H9 (cell line): ENCODE data around the gene SMPD4. TPM values are rescaled to one million over a fixed set of nuclear protein-coding genes. Genes with fewer than 3 reads are reported as not detected.
"Not testable (repeated sequence)": the region's sequence is repeated elsewhere in the genome, so short reads cannot be mapped to it uniquely, and the experiment has no call there.

Source experiments
- DNase-seq: peaks from one replicate; pipeline ENCODE4 v3.0.0-alpha.2; 2017
- H2AFZ ChIP-seq: one replicate; pipeline ENCODE4 v1.6.1; 2013; ENCODE audit warnings: mild to moderate bottlenecking, low read length, control low read depth, moderate library complexity
- H2AK5ac ChIP-seq: 2 replicates; pipeline ENCODE4 v1.6.1; 2013; ENCODE audit warnings: low read length, control low read depth, mixed read lengths; ENCODE audit not compliant: insufficient read length
- H2BK120ac ChIP-seq: one replicate; pipeline ENCODE4 v1.6.1; 2013; ENCODE audit warnings: low read depth, mild to moderate bottlenecking, low read length, control low read depth, inconsistent platforms; ENCODE audit not compliant: poor library complexity, severe bottlenecking
- H2BK12ac ChIP-seq: 2 replicates; pipeline ENCODE4 v1.6.1; 2013; ENCODE audit warnings: low read length, control low read depth, mixed read lengths, low read depth; ENCODE audit not compliant: insufficient read length
- H2BK15ac ChIP-seq: 2 replicates; pipeline ENCODE4 v1.6.1; 2013; ENCODE audit warnings: low read depth, low read length, control low read depth
- H2BK20ac ChIP-seq: one replicate; pipeline ENCODE4 v1.6.1; 2013; ENCODE audit warnings: low read depth, mild to moderate bottlenecking, low read length, control low read depth, inconsistent platforms; ENCODE audit not compliant: poor library complexity, severe bottlenecking
- H2BK5ac ChIP-seq: 2 replicates; pipeline ENCODE4 v1.6.1; 2013; ENCODE audit warnings: low read length, control low read depth, mixed read lengths; ENCODE audit not compliant: insufficient read length
- H3K14ac ChIP-seq: 2 replicates; pipeline ENCODE4 v1.6.1; 2013; ENCODE audit warnings: low read length, control low read depth; ENCODE audit not compliant: insufficient read depth
- H3K18ac ChIP-seq: 2 replicates; pipeline ENCODE4 v1.6.1; 2013; ENCODE audit warnings: low read depth, mild to moderate bottlenecking, mixed read lengths, low read length, control low read depth; ENCODE audit not compliant: insufficient read length
- H3K23ac ChIP-seq: 2 replicates; pipeline ENCODE4 v1.6.1; 2013; ENCODE audit warnings: low read length, control low read depth, mixed read lengths, low read depth; ENCODE audit not compliant: insufficient read length
- H3K23me2 ChIP-seq: 2 replicates; pipeline ENCODE4 v1.6.1; 2013; ENCODE audit warnings: low read depth, mild to moderate bottlenecking, mixed read lengths, low read length, control low read depth; ENCODE audit not compliant: insufficient read length, poor library complexity, severe bottlenecking
- H3K27ac ChIP-seq: 2 replicates; pipeline ENCODE4 v1.5.1; 2013; ENCODE audit warnings: low read length, control low read depth, mixed read lengths, low read depth; ENCODE audit not compliant: insufficient read length
- H3K27me3 ChIP-seq: 2 replicates; pipeline ENCODE4 v1.6.1; 2013; ENCODE audit warnings: low read length, control low read depth, inconsistent platforms; ENCODE audit not compliant: insufficient read depth
- H3K4ac ChIP-seq: 2 replicates; pipeline ENCODE4 v1.6.1; 2013; ENCODE audit warnings: low read depth, mild to moderate bottlenecking, control low read depth, inconsistent platforms, low read length, moderate library complexity
- H3K4me1 ChIP-seq: 2 replicates; pipeline ENCODE4 v1.6.1; 2013; ENCODE audit warnings: low read length, control low read depth, inconsistent platforms; ENCODE audit not compliant: insufficient read depth
- H3K4me2 ChIP-seq: 2 replicates; pipeline ENCODE4 v1.6.1; 2013; ENCODE audit warnings: low read length, control low read depth, mixed read lengths; ENCODE audit not compliant: insufficient read length, insufficient read depth
- H3K56ac ChIP-seq: 2 replicates; pipeline ENCODE4 v1.6.1; 2013; ENCODE audit warnings: low read depth, mild to moderate bottlenecking, mixed read lengths, low read length, control low read depth; ENCODE audit not compliant: insufficient read length
- H3K79me1 ChIP-seq: 2 replicates; pipeline ENCODE4 v1.6.1; 2013; ENCODE audit warnings: low read depth, mild to moderate bottlenecking, moderate library complexity, low read length, control low read depth, inconsistent platforms; ENCODE audit not compliant: insufficient read depth, poor library complexity, severe bottlenecking
- H3K79me2 ChIP-seq: 2 replicates; pipeline ENCODE4 v1.6.1; 2013; ENCODE audit warnings: low read length, control low read depth, inconsistent platforms; ENCODE audit not compliant: insufficient read depth
- H3K9ac ChIP-seq: 2 replicates; pipeline ENCODE4 v1.6.1; 2013; ENCODE audit warnings: low read length, control low read depth, mixed read lengths; ENCODE audit not compliant: insufficient read length; ENCODE audit errors: extremely low read depth
- H3K9me3 ChIP-seq: one replicate; pipeline ENCODE4 v1.6.1; 2013; ENCODE audit warnings: low read depth, low read length, inconsistent platforms; ENCODE audit not compliant: control insufficient read depth
- H3T11ph ChIP-seq: one replicate; pipeline ENCODE4 v1.6.1; 2013; ENCODE audit warnings: mild to moderate bottlenecking, low read length, control low read depth, inconsistent platforms
- H4K20me1 ChIP-seq: one replicate; pipeline ENCODE4 v1.6.1; 2013; ENCODE audit not compliant: control insufficient read depth, insufficient read length, insufficient read depth
- H4K5ac ChIP-seq: 2 replicates; pipeline ENCODE4 v1.6.1; 2013; ENCODE audit warnings: low read depth, mild to moderate bottlenecking, mixed read lengths, low read length, control low read depth; ENCODE audit not compliant: insufficient read length
- H4K8ac ChIP-seq: replicated peaks from 2 replicates; pipeline ENCODE4 v1.6.1; 2013; ENCODE audit warnings: low read length, control low read depth, mixed read lengths, low read depth; ENCODE audit not compliant: insufficient read length
- H4K91ac ChIP-seq: 2 replicates; pipeline ENCODE4 v1.6.1; 2013; ENCODE audit warnings: low read depth, mild to moderate bottlenecking, moderate library complexity, mixed read lengths, low read length, control low read depth; ENCODE audit not compliant: insufficient read length
- H3K27ac Mint-ChIP-seq, 3 experiments: 2 replicates in 2 of 3; 3 replicates in 1 of 3; pipeline ENCODE4 v1.8.0; 2020 to 2021; ENCODE audit warnings: mixed read lengths in 3 of 3, mild to moderate bottlenecking in 1 of 3, moderate library complexity in 1 of 3
- H3K27me3 Mint-ChIP-seq: 2 replicates; pipeline ENCODE4 v1.8.0; 2021; ENCODE audit warnings: low read depth, mild to moderate bottlenecking, moderate library complexity, mixed read lengths
- H3K36me3 Mint-ChIP-seq, 3 experiments: 2 replicates in 2 of 3; 3 replicates in 1 of 3; pipeline ENCODE4 v1.8.0; 2020 to 2021; ENCODE audit warnings: low read depth in 3 of 3, mixed read lengths in 3 of 3; ENCODE audit not compliant: insufficient read depth in 1 of 3
- H3K4me1 Mint-ChIP-seq, 2 experiments: 2 replicates each; pipeline ENCODE4 v1.8.0; 2020; ENCODE audit warnings: mixed read lengths in 2 of 2
- H3K4me3 Mint-ChIP-seq, 2 experiments: 2 replicates in 1 of 2; 3 replicates in 1 of 2; pipeline ENCODE4 v1.8.0; 2020 to 2021; ENCODE audit warnings: mild to moderate bottlenecking in 2 of 2, mixed read lengths in 2 of 2, moderate library complexity in 1 of 2
- H3K9me3 Mint-ChIP-seq, 2 experiments: 2 replicates in 1 of 2; 3 replicates in 1 of 2; pipeline ENCODE4 v1.8.0; 2020; ENCODE audit warnings: mild to moderate bottlenecking in 2 of 2, mixed read lengths in 2 of 2, moderate library complexity in 1 of 2
- WGBS: extraction: QIAGEN DNeasy Blood & Tissue Kit; methylation state at CpG from one replicate; pipeline ENCODE4 v1.1.7; 2013; ENCODE audit warnings: missing lambda C conversion rate, low lambda C conversion rate, mixed read lengths; ENCODE audit not compliant: insufficient read length; ENCODE audit errors: extremely low coverage; 5-methylcytosine and 5-hydroxymethylcytosine counted together
- total RNA-seq: library from RNA; stranded (reverse); gene quantifications from 2 replicates; pipeline ENCODE4 v1.2.1, GENCODE V29; 2021

SMPD4 gene
- total RNA-seq, 1 experiment from 2014 or later, result 105 TPM

- H3K4me2 ChIP-seq, H3K9me3 ChIP-seq, H3K23me2 ChIP-seq, H4K91ac ChIP-seq, H4K5ac ChIP-seq, H3K27me3 Mint-ChIP-seq, H3K9ac ChIP-seq, H3K9me3 Mint-ChIP-seq, H3K79me1 ChIP-seq, H2BK12ac ChIP-seq, H2BK20ac ChIP-seq, H2AFZ ChIP-seq, H4K8ac ChIP-seq, H3K23ac ChIP-seq, H3K4me1 Mint-ChIP-seq, H3K14ac ChIP-seq, H3K27ac ChIP-seq, H3K56ac ChIP-seq, H4K20me1 ChIP-seq, H3K18ac ChIP-seq, H3K4me3 Mint-ChIP-seq, H3K27ac Mint-ChIP-seq, H3K4me1 ChIP-seq, H2AK5ac ChIP-seq, H2BK5ac ChIP-seq, H2BK15ac ChIP-seq, H3K27me3 ChIP-seq, H2BK120ac ChIP-seq, DNase-seq, H3T11ph ChIP-seq, H3K4ac ChIP-seq: not testable (repeated sequence)
- H3K79me2 ChIP-seq, result peaks cover 17% of the 10 kb centered on the region; the same call in 1 of the 2 replicates
- H3K36me3 Mint-ChIP-seq, result peaks cover 22 to 61% (median 45%) of the 10 kb centered on the region in 3 experiments; a peak in 6 of 7 replicates
- WGBS, result no CpG with 5 or more reads among the region's 5 CpGs
Observed at GRCh38 chr2:130174866-130175265, 6.5 kb downstream of the SMPD4 start.
